DND-41 (cell line): ENCODE measurements around the gene AHSP.

Source experiments
- ATAC-seq: fragments of 200-7000 bp; cut with Tn5 transposase; 3 replicates; pipeline ENCODE4 v1.9.1; 2021; ENCODE audit warnings: low read depth; ENCODE audit not compliant: insufficient read depth
- DNase-seq: peaks from one replicate; pipeline ENCODE4 v3.0.0-alpha.2; 2020
- H2AFZ ChIP-seq: 2 replicates; pipeline ENCODE4 v1.6.0; 2012; ENCODE audit warnings: low read depth, low read length
- H3K27ac ChIP-seq: 2 replicates; pipeline ENCODE4 v1.5.1; 2012; ENCODE audit warnings: low read length, inconsistent platforms
- H3K27me3 ChIP-seq: fragments of 200-600 bp; sonication (generic); 2 replicates; pipeline ENCODE4 v1.6.0; 2012; ENCODE audit warnings: low read length, mild to moderate bottlenecking, inconsistent platforms; ENCODE audit not compliant: insufficient read depth, poor library complexity
- H3K36me3 ChIP-seq: 2 replicates; pipeline ENCODE4 v1.5.1; 2012; ENCODE audit warnings: low read length, inconsistent platforms; ENCODE audit not compliant: insufficient read depth
- H3K4me1 ChIP-seq: 2 replicates; pipeline ENCODE4 v1.5.1; 2012; ENCODE audit warnings: mild to moderate bottlenecking, low read length; ENCODE audit not compliant: insufficient read depth
- H3K4me2 ChIP-seq: 2 replicates; pipeline ENCODE4 v1.6.0; 2012; ENCODE audit warnings: mild to moderate bottlenecking, moderate library complexity, low read length, inconsistent platforms; ENCODE audit not compliant: insufficient read depth
- H3K4me3 ChIP-seq, 2 experiments: fragments of 200-600 bp in 1 of 2; shearing (Covaris generic) in 1 of 2; 2 replicates each; pipeline ENCODE4 v1.5.1; 2012 to 2016; ENCODE audit warnings: inconsistent platforms in 2 of 2, low read length in 2 of 2, mild to moderate bottlenecking in 2 of 2, low read depth in 1 of 2, moderate library complexity in 1 of 2
- H3K79me2 ChIP-seq: 2 replicates; pipeline ENCODE4 v1.6.0; 2012; ENCODE audit warnings: low read length, inconsistent platforms; ENCODE audit not compliant: insufficient read depth
- H3K9ac ChIP-seq: 2 replicates; pipeline ENCODE4 v1.6.0; 2012; ENCODE audit warnings: low read depth, mild to moderate bottlenecking, inconsistent platforms, low read length, moderate library complexity
- H3K9me3 ChIP-seq: 2 replicates; pipeline ENCODE4 v1.5.1; 2012; ENCODE audit warnings: low read length, moderate library complexity, mild to moderate bottlenecking, inconsistent platforms; ENCODE audit not compliant: insufficient read depth, severe bottlenecking
- H4K20me1 ChIP-seq: 2 replicates; pipeline ENCODE4 v1.6.0; 2012; ENCODE audit warnings: low read length; ENCODE audit not compliant: insufficient read depth
- EZH2 ChIP-seq: IDR thresholded peaks from 3 replicates; pipeline ENCODE4 v1.6.1; 2012; ENCODE audit warnings: borderline replicate concordance, low read depth, mild to moderate bottlenecking, moderate library complexity, low read length, inconsistent platforms; ENCODE audit not compliant: severe bottlenecking
- TF ChIP-seq, protein P1 (sequence below): IDR thresholded peaks from 2 replicates; pipeline ENCODE4 v1.5.1; 2012; ENCODE audit warnings: borderline replicate concordance, low read length, moderate library complexity, mild to moderate bottlenecking; ENCODE audit not compliant: poor library complexity, severe bottlenecking; ENCODE audit errors: extremely low read depth

AHSP gene

DNA sequence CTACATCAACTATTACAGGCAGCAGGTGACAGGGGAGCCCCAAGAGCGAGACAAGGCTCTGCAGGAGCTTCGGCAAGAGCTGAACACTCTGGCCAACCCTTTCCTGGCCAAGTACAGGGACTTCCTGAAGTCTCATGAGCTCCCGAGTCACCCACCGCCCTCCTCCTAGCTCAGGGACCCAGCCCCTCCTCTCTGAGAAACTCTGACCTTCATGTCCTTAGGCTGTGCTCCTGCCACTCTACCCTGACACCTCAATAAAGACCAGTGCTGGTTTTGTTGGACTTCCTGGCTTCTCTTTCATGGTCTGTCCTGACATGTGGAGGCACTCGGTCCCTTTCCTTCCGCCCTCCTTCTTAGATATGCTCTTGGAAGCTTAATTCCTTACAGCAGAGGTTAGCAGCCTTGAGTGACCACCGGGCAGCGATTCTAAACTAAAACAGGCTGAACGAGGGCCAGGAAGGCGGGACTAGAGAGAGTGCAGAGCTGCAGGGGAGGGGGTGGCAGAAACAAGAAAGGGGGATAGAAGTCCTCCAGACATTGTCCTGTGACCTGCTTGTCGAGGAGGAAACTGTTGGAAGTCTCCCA is 915 bp downstream of the AHSP start:
- H2AFZ ChIP-seq: no peak overlapping the region
- H3K4me2 ChIP-seq: no peak overlapping the region
- no peak overlapping the region for H3K9ac ChIP-seq

DNA sequence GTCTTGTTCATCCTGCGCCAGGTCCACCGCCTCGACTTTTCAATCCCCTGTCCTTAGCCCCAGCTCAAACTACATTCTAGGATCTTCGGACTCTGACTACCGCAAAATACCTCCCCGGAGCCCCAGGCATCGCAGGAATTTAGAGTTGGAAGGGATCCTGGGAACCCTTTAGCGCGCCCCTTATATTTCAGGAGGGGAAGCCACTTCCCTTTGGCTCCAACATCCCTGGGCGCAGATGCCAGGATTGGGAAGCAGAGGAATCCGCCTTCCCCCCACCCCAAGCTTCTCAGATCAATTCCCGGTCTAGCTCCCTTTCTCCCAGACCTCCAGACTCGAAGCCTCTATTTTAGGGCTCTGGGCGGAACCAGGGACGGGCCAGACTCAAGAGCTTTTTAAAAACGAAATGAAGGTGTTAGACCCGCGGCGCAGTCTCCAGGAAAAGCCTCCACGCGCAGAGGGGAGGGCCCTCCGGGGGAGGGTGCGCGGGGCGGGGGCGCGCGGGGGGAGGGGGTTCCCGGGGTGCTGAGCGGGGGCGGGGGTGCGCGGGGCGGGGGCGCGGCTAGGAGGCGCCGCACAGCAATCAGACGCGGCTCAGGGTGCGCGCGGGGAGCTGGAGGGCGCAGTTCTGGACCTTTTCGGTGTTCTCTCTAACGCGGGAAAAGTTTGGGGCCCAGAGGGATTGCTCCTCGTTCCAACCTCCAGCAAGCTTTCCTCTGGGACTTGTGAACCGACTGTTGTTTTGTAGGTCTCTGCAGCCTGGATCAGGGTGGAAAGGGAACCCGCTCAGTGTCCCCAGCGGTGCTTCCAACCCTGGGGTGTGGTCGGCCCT is 1.6 kb downstream of the AHSP start:
- Histone ChIP-seq H4K20me1 (no peaks in the 10 kb centered on the region), H3K9me3 (no peaks in the 10 kb centered on the region), H3K27me3 (peaks cover 4% of the 10 kb centered on the region), H3K9ac (no peak overlapping the region), H3K4me2 (no peak overlapping the region), H3K27ac (no peak overlapping the region), H3K79me2 (no peaks in the 10 kb centered on the region), H3K4me1 (no peaks in the 10 kb centered on the region), H3K36me3 (no peaks in the 10 kb centered on the region), H2AFZ (no peak overlapping the region), H3K4me3 (no peak overlapping the region)
- TF ChIP-seq, protein P1, sequence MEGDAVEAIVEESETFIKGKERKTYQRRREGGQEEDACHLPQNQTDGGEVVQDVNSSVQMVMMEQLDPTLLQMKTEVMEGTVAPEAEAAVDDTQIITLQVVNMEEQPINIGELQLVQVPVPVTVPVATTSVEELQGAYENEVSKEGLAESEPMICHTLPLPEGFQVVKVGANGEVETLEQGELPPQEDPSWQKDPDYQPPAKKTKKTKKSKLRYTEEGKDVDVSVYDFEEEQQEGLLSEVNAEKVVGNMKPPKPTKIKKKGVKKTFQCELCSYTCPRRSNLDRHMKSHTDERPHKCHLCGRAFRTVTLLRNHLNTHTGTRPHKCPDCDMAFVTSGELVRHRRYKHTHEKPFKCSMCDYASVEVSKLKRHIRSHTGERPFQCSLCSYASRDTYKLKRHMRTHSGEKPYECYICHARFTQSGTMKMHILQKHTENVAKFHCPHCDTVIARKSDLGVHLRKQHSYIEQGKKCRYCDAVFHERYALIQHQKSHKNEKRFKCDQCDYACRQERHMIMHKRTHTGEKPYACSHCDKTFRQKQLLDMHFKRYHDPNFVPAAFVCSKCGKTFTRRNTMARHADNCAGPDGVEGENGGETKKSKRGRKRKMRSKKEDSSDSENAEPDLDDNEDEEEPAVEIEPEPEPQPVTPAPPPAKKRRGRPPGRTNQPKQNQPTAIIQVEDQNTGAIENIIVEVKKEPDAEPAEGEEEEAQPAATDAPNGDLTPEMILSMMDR: no peak
- TF ChIP-seq EZH2: no peak
- no peak for ATAC-seq
- DNase-seq: no peak

More for the DNA sequence above, 915 bp downstream of the AHSP start:
- TF ChIP-seq EZH2: no peak
- TF ChIP-seq, protein P1: no peak
- peaks cover 4% of the 10 kb centered on the region for H3K27me3 ChIP-seq
- no peaks in the 10 kb centered on the region for H4K20me1 ChIP-seq
- H3K79me2 ChIP-seq: no peaks in the 10 kb centered on the region
- H3K36me3 ChIP-seq: no peaks in the 10 kb centered on the region
- no peak for DNase-seq
- H3K9me3 ChIP-seq: no peaks in the 10 kb centered on the region
- H3K4me3 ChIP-seq: no peak overlapping the region
- H3K27ac ChIP-seq: no peak overlapping the region
- no peak for ATAC-seq
- no peaks in the 10 kb centered on the region for H3K4me1 ChIP-seq

DNA sequence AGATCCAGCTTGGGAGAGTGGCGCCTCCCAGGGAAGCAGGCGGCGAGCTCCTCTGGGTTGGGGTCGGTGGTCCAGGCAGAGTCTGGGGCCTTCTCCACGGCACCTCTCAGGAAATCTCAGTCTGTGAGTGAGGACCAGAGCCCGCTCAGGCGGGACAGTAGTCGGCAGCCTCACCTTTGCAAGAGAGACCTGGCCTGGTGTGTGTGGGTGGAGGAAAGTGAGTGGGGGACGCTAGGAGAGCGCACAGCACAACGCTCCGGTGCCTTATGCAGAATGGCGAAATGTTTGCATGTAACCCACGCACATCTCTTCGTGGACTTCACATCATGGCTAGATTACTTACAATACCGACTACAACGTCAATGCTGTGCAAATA is 2.2 kb downstream of the AHSP start:
- TF ChIP-seq EZH2: no peak
- TF ChIP-seq, protein P1: no peak
- H4K20me1 ChIP-seq: no peaks in the 10 kb centered on the region
- H3K79me2 ChIP-seq: no peaks in the 10 kb centered on the region
- ATAC-seq (no peak), DNase-seq (no peak)
- H3K4me1 ChIP-seq: no peaks in the 10 kb centered on the region
- H3K36me3 ChIP-seq: no peaks in the 10 kb centered on the region
- no peak overlapping the region for H3K4me3 ChIP-seq
- peaks cover 4% of the 10 kb centered on the region for H3K27me3 ChIP-seq
- no peak overlapping the region for H2AFZ ChIP-seq
- H3K9me3 ChIP-seq: no peaks in the 10 kb centered on the region
- H3K27ac ChIP-seq: no peak overlapping the region
- H3K4me2 ChIP-seq: no peak overlapping the region
- H3K9ac ChIP-seq: no peak overlapping the region
